ENCODE results near the gene SEMA3A. TPM values are rescaled to one million over a fixed set of nuclear protein-coding genes. Genes with fewer than 3 reads are reported as not detected.

SEMA3A gene
- total RNA-seq, 1 experiment from 2014 or later: 14.2 TPM

DNA sequence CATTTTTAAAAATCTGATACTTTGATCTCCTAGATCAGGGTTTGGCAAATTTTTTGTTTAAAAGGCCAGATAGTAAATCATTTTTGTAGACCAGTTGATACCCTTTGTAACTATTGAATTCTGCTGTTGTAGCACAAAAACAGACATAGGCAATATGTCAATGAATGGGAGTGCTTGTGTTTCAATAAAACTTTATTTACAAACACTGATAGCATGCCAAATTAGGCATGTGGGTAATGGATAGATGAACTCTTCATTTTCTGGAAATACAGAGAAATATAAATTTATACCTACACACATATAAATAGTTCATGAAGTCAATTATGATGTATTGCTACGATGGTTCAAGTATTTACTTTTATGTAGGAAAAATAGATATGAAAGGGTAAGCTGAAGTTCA, 60.4 kb downstream of the SEMA3A start:
- H3K4me3 ChIP-seq (replicated peaks in 1 of 2; ENCODE audit: low read depth in 1 of 2, low read length in 2 of 2): no peak overlapping the region
- H3K9me2 ChIP-seq (ENCODE audit: insufficient read depth): no peaks in the 10 kb centered on the region
- H3K79me2 ChIP-seq (ENCODE audit: insufficient read depth, low read length): no peaks in the 10 kb centered on the region
- DNase-seq (ENCODE audit: low read depth, low spot score): no peak
- H3K4me2 ChIP-seq (ENCODE audit: low read length): no peak overlapping the region
- no peaks in the 10 kb centered on the region for H3K9me3 ChIP-seq (ENCODE audit: control insufficient read depth in 1 of 2, insufficient read depth in 1 of 2, low read depth in 1 of 2, low read length in 2 of 2)
- H3K4me1 ChIP-seq (ENCODE audit: control insufficient read depth in 1 of 2, insufficient read depth in 2 of 2, low read length in 2 of 2): no peaks in the 10 kb centered on the region
- H3K27me3 ChIP-seq (ENCODE audit: insufficient read depth, low read length): no peaks in the 10 kb centered on the region
- no peaks in the 10 kb centered on the region for H3K36me3 ChIP-seq (ENCODE audit: control insufficient read depth in 1 of 2, insufficient read depth in 2 of 2, low read length in 2 of 2)
- H3K27ac ChIP-seq (ENCODE audit: low read depth, low read length): no peak overlapping the region
- ChIA-PET RAD21 (ENCODE audit: low non-redundant PET in 1 of 2, low total read pairs in 2 of 2, uncharacterized antibody in 2 of 2, unreplicated experiment in 2 of 2) (no interaction called here), CTCF (no interaction called here), POLR2A (no interaction called here)
- H3K9ac ChIP-seq (ENCODE audit: low read length): no peak overlapping the region
- ATAC-seq: no peak
- TF ChIP-seq ZFX (IDR thresholded peaks at IDR 0.05) (no peak), EGR1 (IDR thresholded peaks at IDR 0.05; ENCODE audit: low read depth) (no peak), CTCF (IDR thresholded peaks at IDR 0.05 in 2 of 3, conservative IDR thresholded peaks at IDR 0.05 in 1 of 3; ENCODE audit: borderline replicate concordance in 1 of 3, insufficient read depth in 1 of 3, low read depth in 2 of 3, low read length in 2 of 3) (no peak)
- TF ChIP-seq, protein P1, sequence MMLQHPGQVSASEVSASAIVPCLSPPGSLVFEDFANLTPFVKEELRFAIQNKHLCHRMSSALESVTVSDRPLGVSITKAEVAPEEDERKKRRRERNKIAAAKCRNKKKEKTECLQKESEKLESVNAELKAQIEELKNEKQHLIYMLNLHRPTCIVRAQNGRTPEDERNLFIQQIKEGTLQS (IDR thresholded peaks at IDR 0.05): no peak
- no peaks in the 10 kb centered on the region for H4K20me1 ChIP-seq (ENCODE audit: insufficient read depth)
- BruUV-seq (replicated peaks): no TSS peak
- no peak overlapping the region for H2AFZ ChIP-seq (ENCODE audit: low read depth, low read length, poor library complexity, severe bottlenecking)
- intact Hi-C loops (cut with micrococcal nuclease): no loop called here

DNA sequence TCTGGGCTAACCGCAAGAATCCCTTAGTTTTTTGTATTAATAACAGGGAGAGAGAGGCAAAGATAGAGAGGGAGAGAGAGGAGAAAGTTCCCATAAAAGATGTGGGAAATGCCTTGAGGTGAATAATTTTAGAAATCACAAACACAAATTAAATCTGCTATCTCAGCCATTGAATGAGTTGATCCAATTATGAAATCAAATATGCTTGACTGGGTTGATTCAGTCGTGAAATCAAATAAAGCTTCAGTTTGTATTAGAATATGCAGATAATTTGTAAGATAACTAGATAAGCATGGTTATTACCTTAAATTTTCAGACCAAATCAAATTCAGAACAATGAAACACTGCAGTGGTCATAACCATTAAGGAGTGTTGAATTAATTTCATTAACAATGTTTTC, 68.9 kb downstream of the SEMA3A start:
- H3K79me2 ChIP-seq (ENCODE audit: insufficient read depth, low read length): no peaks in the 10 kb centered on the region
- intact Hi-C loops (cut with micrococcal nuclease): no loop called here
- TF ChIP-seq SIN3A (IDR thresholded peaks at IDR 0.05; ENCODE audit: low read depth): no peak
- no peak for TF ChIP-seq EGR1 (IDR thresholded peaks at IDR 0.05; ENCODE audit: low read depth)
- TF ChIP-seq ZNF274 (IDR thresholded peaks at IDR 0.05; ENCODE audit: low read depth, low read length): no peak
- no peak for TF ChIP-seq JUND (IDR thresholded peaks at IDR 0.05)
- TF ChIP-seq RAD21 (IDR thresholded peaks at IDR 0.05; ENCODE audit: low read depth): no peak
- no peak for TF ChIP-seq EZH2phosphoT487 (IDR thresholded peaks at IDR 0.05; ENCODE audit: borderline replicate concordance)
- TF ChIP-seq TCF7L2 (IDR thresholded peaks at IDR 0.05; ENCODE audit: borderline replicate concordance, extremely low read depth, insufficient read depth, insufficient read length): no peak
- no peak for TF ChIP-seq CTCF (IDR thresholded peaks at IDR 0.05 in 2 of 3, conservative IDR thresholded peaks at IDR 0.05 in 1 of 3; ENCODE audit: borderline replicate concordance in 1 of 3, insufficient read depth in 1 of 3, low read depth in 2 of 3, low read length in 2 of 3)
- TF ChIP-seq, protein P1 (IDR thresholded peaks at IDR 0.05): no peak
- no peak for TF ChIP-seq ELF1 (IDR thresholded peaks at IDR 0.05; ENCODE audit: borderline replicate concordance, low read depth)
- TF ChIP-seq CBX3 (IDR thresholded peaks at IDR 0.05; ENCODE audit: low read depth): no peak
- no peak for TF ChIP-seq SRF (IDR thresholded peaks at IDR 0.05; ENCODE audit: low read depth)
- TF ChIP-seq POLR2AphosphoS5 (IDR thresholded peaks at IDR 0.05; ENCODE audit: low read depth, low read length): no peak
- no peak for TF ChIP-seq CEBPB (IDR thresholded peaks at IDR 0.05; ENCODE audit: low read depth)
- TF ChIP-seq SP1 (IDR thresholded peaks at IDR 0.05; ENCODE audit: low read depth): no peak
- TF ChIP-seq, protein P2, sequence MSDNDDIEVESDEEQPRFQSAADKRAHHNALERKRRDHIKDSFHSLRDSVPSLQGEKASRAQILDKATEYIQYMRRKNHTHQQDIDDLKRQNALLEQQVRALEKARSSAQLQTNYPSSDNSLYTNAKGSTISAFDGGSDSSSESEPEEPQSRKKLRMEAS (IDR thresholded peaks at IDR 0.05): no peak

More for the DNA sequence above, 68.9 kb downstream of the SEMA3A start:
- Histone ChIP-seq H3K36me3 (ENCODE audit: control insufficient read depth in 1 of 2, insufficient read depth in 2 of 2, low read length in 2 of 2) (no peaks in the 10 kb centered on the region), H3K4me3 (replicated peaks in 1 of 2; ENCODE audit: low read depth in 1 of 2, low read length in 2 of 2) (no peak overlapping the region), H3K4me1 (ENCODE audit: control insufficient read depth in 1 of 2, insufficient read depth in 2 of 2, low read length in 2 of 2) (no peaks in the 10 kb centered on the region), H3K9me2 (ENCODE audit: insufficient read depth) (no peaks in the 10 kb centered on the region), H2AFZ (ENCODE audit: low read depth, low read length, poor library complexity, severe bottlenecking) (no peak overlapping the region), H3K27me3 (ENCODE audit: insufficient read depth, low read length) (no peaks in the 10 kb centered on the region), H3K9ac (ENCODE audit: low read length) (no peak overlapping the region), H3K27ac (ENCODE audit: low read depth, low read length) (no peak overlapping the region), H3K9me3 (ENCODE audit: control insufficient read depth in 1 of 2, insufficient read depth in 1 of 2, low read depth in 1 of 2, low read length in 2 of 2) (no peaks in the 10 kb centered on the region), H3K4me2 (ENCODE audit: low read length) (no peak overlapping the region), H4K20me1 (ENCODE audit: insufficient read depth) (no peaks in the 10 kb centered on the region)
- ChIA-PET CTCF (no interaction called here), RAD21 (ENCODE audit: low non-redundant PET in 1 of 2, low total read pairs in 2 of 2, uncharacterized antibody in 2 of 2, unreplicated experiment in 2 of 2) (no interaction called here), POLR2A (no interaction called here)
- ATAC-seq (no peak), DNase-seq (ENCODE audit: low read depth, low spot score) (no peak)
- no TSS peak for BruUV-seq (replicated peaks)
